H54 (cell line): ENCODE results near the gene DNM2.
"Not testable (repeated sequence)": the region's sequence is repeated elsewhere in the genome, so short reads cannot be mapped to it uniquely, and the experiment has no call there.

Experiments
- DNase-seq: peaks from one replicate; pipeline ENCODE4 v3.0.0; 2011; ENCODE audit warnings: low spot score, mixed read lengths; ENCODE audit not compliant: insufficient read length
- FAIRE-seq: peaks from 3 replicates; lab custom pipeline; 2011; peaks lifted over from hg19 to GRCh38; lab: Jason Lieb, UNC
- POLR2A ChIP-seq: IDR thresholded peaks from 2 replicates; pipeline ENCODE4 v1.6.1; 2011; ENCODE audit warnings: low read depth, mild to moderate bottlenecking, low read length

The DNM2 gene

DNA sequence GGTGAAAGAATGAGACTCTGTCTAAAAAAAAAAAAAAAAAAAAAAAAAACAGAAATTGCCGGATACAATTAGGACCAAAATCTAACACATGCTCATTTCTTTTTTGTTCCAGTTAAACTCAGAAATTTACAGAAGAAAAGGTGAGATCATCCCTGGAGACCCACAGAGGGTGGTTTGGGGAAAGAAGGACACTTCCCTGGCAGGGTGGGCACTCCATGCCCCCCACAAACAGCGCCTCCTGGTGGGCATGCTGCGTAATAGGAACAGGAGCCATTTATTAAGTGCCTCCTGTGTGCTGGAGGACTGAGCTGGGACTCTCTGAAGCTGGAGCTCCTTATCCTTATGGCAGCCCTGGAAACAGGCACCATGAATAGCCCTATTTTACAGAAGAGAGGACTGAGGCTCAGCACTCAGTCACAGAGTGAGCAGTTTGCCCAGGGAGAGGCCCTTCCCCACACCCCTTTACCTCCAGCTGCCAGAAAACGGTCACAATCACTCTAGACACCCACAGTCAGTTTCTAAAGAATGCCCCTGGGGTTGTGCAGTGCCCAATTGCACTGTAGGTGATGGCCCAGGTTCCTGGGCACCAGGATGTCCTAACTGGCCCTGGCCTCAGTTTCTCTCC is 140.4 kb downstream of the DNM2 start:
- FAIRE-seq (no peak), DNase-seq (no peak)
- no peak for TF ChIP-seq POLR2A

DNA sequence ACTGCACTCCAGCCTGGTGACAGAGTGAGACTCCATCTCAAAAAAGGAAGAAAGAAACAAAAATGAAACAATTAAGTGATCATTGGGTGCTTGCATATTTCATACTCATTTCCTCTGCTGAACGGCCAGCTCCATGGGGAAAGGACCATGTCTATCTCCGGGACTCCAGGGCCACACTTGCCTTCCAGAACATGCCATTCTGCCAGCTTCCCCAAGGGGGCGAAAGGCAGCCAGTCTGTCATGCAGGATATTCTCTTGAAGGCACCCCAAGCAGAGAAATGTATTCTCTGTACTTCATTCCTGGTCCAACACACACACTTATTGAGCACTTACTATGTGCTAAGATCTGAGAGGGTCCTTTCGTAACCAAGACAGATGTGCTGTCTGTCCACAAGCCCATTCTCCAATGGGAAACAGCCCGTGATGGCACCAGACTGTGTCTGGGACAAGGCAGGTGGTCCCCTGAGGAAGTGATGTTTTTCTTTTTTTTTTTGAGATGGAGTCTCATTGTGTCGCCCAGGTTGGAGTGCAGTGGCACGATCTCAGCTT is 143.3 kb downstream of the DNM2 start:
- no peak for DNase-seq

GRCh38 chr19:10862561-10863106 is 144.8 kb downstream of the DNM2 start:
- DNase-seq (no peak), FAIRE-seq (no peak)
- TF ChIP-seq POLR2A, result no peak

More for the DNA sequence above, 143.3 kb downstream of the DNM2 start:
- TF ChIP-seq POLR2A, result no peak
- FAIRE-seq, result no peak

DNA sequence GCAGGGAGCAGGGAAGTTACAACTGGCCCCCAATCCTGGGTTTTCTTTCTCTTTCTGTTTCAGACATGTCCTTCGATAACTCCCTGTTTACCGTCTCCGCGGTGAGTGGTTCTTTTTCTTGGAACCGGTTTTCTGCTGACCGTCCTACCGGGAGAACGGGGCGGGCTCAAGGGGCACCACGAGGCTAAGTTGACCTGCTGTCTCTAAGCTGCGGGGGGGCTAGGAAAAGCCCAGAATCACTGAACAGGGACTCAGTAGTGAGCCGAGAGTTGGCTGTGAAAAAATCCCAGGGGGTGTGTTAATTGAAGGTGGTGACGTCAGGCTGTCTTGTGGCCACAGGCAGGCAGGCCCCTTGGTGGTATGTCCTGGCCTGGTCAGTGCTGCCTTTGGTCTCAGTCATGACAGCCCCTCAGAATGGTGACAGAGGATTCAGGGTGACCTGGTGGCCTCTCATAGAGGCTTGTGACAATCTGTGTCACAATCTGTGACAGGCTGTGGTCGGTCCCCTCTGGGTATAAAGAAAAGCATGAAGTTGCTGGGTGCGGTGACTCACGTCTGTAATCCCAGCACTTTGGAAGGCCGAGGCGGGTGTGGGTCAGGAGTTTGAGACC is 145.3 kb downstream of the DNM2 start:
- DNase-seq (no peak), FAIRE-seq (no peak)
- no peak for TF ChIP-seq POLR2A

GRCh38 chr19:10864538-10864899 is 146.6 kb downstream of the DNM2 start:
- FAIRE-seq (no peak), DNase-seq (peak; percentile 89)
- no peak for TF ChIP-seq POLR2A

- no peak for TF ChIP-seq POLR2A
- DNase-seq (no peak), FAIRE-seq (no peak)
Observed at GRCh38 chr19:10866495-10866894, 148.6 kb downstream of the DNM2 start.

GRCh38 chr19:10868872-10869547 is 151.1 kb downstream of the DNM2 start:
- no peak for DNase-seq
- no peak for FAIRE-seq
- no peak for TF ChIP-seq POLR2A

DNA sequence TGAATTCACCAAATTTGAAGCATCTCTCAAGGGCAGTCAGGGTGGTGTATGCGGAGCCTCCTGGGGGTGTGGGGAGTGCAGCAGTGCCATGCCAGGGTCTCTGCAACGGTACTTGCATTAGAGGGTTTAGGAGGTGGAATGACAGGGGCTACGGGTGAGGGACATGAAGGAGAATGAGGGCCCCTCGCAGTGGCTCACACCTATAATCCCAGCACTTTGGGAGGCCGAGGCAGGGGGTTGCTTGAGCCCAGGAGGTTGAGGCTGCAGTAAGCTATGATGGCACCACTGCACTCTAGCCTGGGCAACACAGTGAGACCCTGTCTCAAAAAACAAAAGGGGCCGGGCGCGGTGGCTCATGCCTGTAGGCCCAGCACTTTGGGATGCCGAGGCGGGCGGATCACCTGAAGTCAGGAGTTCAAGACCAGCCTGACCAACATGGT is 152.0 kb downstream of the DNM2 start:
- not testable (repeated sequence) for DNase-seq, FAIRE-seq

DNA sequence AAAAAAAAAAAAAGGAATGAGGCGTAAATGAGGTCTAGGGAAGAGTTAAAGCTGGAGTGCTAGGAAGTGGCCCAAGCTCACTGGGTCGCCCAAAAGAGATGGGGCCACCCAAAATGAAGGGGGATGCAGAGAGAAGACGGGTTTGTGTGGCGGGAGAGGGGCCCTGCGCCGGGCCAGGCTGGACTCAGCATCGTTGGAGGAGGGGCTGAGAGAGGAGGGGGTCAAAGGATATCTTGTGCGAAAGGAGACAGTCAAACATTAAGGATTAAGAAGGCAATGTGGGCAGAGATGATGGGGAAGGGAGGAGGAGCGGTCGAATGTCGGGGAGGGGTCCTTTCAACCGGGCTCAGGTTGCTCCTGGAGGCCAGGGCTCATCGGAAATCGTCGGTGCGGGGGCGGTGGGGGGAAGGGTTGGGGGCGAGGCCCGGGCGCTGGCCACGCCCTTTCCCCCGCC is 152.6 kb downstream of the DNM2 start:
- TF ChIP-seq POLR2A, result 0 out of 2 replicates have a peak, but pooled peaks have one; percentile 19
- FAIRE-seq (no peak), DNase-seq (no peak)

DNA sequence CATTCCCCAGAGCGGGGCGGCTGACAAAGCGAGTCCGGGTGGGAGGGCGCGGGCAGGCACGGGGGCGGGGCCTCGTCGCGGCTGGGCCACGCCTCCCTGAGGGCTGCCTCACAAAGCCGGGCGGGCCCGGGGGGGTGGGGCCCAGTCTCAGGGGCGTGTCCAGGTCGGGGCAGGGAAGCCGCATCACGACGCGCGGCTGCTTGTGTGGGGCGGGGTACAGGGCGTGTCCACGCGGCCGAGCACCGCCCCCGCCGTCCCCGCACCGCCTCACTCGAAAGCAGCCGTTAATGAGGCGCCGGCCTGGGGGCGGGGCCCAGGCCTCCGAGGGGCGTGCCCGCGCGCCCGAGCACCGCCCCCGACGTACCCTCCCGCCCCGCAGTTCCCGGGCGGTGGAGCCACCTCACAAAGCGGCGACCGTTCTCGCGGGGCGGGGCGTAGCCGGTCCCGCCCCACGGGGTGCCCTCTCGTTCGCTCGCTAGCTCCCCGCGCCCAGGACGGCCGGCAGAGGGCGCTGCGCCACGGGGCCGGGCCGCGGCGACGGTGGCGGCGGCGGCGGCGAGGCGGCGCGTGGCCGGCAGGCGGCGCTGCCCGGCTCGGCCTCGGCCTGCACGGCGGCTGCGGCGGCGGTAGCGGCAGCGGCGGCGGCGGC is 153.2 kb downstream of the DNM2 start, which contains the start of gene CARM1:
Gene CARM1 (plus strand): TSS at position 599 of the 649 bp plus-strand sequence. CDS start 150 bp downstream, outside the sequence.
- DNase-seq (peak; percentile 97), FAIRE-seq (no peak)
- TF ChIP-seq POLR2A, result no peak

DNA sequence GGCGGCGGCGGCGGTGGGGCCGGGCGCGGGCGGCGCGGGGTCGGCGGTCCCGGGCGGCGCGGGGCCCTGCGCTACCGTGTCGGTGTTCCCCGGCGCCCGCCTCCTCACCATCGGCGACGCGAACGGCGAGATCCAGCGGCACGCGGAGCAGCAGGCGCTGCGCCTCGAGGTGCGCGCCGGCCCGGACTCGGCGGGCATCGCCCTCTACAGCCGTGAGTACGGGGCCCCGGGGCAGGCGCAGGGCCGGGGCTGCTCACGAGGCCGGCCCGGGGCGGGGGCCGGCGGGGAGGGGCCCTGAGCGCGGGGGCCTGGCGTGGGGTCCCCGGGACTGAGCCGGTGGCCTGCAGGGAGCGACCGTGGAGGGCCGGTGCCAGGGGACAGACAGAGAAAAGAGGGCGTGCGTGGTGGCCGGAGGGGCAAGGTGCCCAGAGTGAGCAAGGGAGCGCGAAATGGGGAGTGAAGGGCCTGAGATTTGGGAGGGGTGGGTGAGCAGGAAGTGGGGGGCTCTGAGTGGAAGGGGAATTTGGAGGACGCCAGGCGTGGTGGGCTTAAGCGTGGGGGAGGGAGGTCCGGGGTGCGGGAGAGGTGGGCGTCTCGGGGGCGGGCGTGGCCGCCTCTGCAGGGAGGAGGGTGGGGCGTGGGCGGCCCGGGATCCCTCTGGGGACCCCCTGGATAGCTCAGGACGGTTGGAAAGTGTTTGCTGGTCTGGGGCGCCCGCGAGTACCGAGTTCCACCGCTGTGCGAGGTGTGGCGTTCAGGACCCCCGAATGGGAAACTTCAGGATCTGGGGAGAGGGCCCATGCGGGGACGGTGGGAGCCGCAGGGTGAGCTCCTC is 154.0 kb downstream of the DNM2 start:
- FAIRE-seq (no peak), DNase-seq (peak; percentile 51)

DNA sequence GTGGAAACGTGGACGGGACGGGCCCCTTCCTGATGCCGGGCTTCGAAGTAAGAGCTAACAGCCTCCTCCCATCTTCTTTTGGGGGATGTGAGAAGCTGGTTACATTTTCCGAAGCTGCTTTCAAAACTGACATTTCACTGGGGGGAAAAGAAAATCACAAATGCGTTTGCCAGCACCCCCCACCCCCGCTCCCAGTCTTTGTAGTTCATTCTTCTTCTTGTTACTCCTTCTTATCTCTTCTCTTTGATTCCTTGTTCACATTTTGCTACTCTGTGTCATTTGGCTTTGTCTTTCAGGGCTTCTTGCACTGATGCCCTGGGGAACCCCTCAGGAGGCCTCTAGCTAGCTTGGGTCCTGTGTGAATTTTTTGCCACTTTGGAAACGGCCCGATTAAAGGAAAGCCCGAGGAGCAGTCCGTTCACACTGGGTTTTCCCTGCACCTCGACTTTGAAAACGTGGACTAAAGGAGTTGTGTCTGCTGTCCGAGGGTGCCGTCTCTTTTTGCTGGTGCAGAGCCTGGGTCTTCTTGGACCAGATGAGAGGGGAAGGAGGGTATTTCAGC is 154.7 kb downstream of the DNM2 start:
- no peak for DNase-seq
- FAIRE-seq, result no peak
- no peak for TF ChIP-seq POLR2A

More for the DNA sequence above, 154.0 kb downstream of the DNM2 start:
- no peak for TF ChIP-seq POLR2A
